ENCODE measurements around the gene NAGS.
"Not testable (repeated sequence)": the region's sequence is repeated elsewhere in the genome, so short reads cannot be mapped to it uniquely, and the experiment has no call there.

The NAGS gene

GRCh38 chr17:44046893-44047292 is 42.5 kb downstream of the NAGS start:
- not testable (repeated sequence) for DNase-seq

DNA sequence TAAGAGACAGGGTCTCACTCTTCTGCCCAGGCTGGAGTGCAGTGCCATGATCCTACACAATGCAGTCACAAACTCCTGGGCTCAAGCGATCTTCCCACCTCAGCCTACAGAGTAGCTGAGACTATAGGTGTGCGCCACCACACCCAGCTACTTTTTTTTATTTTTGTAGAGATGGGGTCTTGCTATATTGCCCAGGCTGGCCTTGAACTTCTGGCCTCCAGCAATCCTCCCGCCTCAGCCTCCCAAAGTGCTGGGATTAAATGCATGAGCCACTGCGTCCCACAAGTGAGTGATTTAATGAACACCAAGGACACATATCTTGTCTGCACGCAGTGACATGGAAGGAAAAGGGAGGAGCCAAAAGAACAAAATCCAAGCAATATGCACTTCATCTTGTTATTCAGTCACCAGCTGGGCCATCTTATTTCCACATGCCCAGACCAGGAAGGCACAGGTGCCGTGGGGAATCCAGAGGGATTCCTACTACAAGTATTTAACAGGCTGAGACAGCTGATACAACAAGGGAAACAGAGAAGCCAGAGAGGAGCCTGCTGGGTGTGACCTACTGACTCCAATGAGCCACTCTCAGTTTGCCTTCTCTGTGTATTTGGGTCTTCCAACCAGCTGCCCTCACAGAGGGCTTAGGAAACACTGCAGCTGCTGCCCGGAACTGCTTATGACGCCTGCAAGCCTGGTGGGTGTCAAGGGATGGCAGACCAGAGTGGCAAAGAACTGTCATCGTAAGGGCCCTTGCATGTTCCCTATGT is 45.1 kb downstream of the NAGS start:
- DNase-seq = no peak

DNA sequence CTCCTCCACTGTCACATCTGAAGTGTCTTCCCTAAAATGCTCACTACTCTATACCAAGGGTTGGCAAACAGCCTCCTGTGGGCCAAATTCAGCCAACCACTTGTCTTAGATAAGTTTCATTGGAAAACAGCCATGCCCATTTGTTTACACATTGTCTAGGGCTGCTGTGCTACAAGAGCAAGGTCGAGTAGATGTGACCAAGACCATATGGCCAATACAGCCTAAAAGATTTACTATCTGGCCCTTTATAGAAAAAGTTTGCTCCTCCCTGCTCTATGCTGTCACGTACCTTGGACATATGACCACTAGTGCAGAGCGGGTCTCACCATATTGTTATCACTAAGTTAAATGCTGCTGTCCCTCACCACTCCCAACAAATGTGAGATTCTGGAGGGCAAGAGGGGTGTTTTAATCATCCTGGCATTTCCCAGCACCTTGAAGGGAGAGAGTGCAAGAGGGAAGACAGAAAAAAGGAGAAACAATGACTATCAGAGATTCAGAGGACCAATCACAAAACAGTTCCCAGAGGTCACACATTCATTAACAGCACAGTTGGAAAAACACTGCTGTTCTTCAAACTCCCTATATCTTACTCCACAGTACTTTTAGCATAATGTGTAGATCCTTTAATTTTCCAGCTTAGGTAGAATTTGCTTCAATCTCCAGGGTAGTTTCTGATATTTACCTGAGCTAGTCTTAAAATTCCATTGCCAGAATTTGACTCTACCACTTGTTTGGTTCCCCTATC is 48.9 kb downstream of the NAGS start:
- DNase-seq = no peak
